Type B pancreatic cell (in vitro differentiated cells): ENCODE data around the gene EGFLAM. TPM values are rescaled to one million over a fixed set of nuclear protein-coding genes. Genes with fewer than 3 reads are reported as not detected.

Experiments
- DNase-seq: peaks from one replicate; pipeline ENCODE4 v3.0.0; 2021; ENCODE audit warnings: mixed read lengths; ENCODE audit not compliant: unreplicated experiment; ENCODE audit errors: extremely low spot score
- H3K27ac Mint-ChIP-seq: 2 replicates; pipeline ENCODE4 v1.8.0; 2021; ENCODE audit warnings: mild to moderate bottlenecking, mixed read lengths
- H3K27me3 Mint-ChIP-seq: 2 replicates; pipeline ENCODE4 v1.8.0; 2021; ENCODE audit warnings: mixed read lengths
- H3K36me3 Mint-ChIP-seq: 2 replicates; pipeline ENCODE4 v1.8.0; 2021; ENCODE audit warnings: mixed read lengths
- H3K4me1 Mint-ChIP-seq: one replicate; pipeline ENCODE4 v1.8.0; 2021; ENCODE audit warnings: mixed read lengths; ENCODE audit not compliant: unreplicated experiment
- H3K4me3 Mint-ChIP-seq: 2 replicates; pipeline ENCODE4 v1.8.0; 2021; ENCODE audit warnings: mild to moderate bottlenecking, mixed read lengths
- H3K9me3 Mint-ChIP-seq: 2 replicates; pipeline ENCODE4 v1.8.0; 2021; ENCODE audit warnings: mixed read lengths
- total RNA-seq: library from RNA; stranded (reverse); gene quantifications from 2 replicates; pipeline ENCODE4 v1.2.1, GENCODE V29; 2021; ENCODE audit warnings: low replicate concordance
- TF ChIP-seq, protein P1 (sequence below): fragments of 200-600 bp; sonication (generic); conservative IDR thresholded peaks from 2 replicates; pipeline ENCODE4 v1.5.0; 2021; ENCODE audit warnings: antibody characterized with exemption, mild to moderate bottlenecking

The EGFLAM gene
- total RNA-seq, 1 donor from 2014 or later: 4.8 TPM

DNA sequence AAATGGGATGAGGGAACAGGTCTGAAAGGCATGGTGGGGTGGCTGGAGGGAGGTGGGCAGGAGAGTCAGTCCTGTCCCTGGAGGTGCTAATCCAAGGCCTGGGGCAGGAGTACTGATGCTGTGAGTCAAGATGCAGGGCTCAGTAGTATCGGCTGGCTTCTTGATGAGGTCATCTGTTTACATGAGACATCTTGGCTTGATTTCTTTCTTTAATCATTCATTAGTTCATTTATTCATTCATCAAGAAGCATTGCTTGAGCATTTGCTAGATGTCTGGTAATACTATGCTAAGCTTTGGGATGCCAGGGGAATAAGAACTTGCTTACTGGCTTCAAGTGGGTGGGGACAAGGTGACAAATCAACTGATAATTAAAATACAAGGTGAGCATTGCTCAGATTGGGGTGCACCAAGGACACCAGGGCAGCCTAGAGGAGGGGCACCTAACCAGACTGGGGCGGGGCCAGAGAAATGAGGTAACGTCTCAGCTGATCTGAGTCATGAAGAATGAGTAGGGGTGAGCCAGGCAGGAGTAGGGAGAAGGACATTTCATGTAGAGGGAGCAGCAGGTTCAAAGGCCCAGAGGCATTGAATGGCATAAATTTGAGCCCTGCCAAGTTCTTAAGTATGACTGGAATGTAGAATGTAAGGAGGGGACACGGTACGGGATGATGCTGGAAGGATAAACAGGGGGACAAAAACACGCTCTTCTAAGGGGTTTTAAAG lies 88.8 kb downstream of the EGFLAM start:
- TF ChIP-seq, protein P1, sequence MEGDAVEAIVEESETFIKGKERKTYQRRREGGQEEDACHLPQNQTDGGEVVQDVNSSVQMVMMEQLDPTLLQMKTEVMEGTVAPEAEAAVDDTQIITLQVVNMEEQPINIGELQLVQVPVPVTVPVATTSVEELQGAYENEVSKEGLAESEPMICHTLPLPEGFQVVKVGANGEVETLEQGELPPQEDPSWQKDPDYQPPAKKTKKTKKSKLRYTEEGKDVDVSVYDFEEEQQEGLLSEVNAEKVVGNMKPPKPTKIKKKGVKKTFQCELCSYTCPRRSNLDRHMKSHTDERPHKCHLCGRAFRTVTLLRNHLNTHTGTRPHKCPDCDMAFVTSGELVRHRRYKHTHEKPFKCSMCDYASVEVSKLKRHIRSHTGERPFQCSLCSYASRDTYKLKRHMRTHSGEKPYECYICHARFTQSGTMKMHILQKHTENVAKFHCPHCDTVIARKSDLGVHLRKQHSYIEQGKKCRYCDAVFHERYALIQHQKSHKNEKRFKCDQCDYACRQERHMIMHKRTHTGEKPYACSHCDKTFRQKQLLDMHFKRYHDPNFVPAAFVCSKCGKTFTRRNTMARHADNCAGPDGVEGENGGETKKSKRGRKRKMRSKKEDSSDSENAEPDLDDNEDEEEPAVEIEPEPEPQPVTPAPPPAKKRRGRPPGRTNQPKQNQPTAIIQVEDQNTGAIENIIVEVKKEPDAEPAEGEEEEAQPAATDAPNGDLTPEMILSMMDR: no peak
- H3K4me3 Mint-ChIP-seq: no peak overlapping the region
- H3K36me3 Mint-ChIP-seq: no peaks in the 10 kb centered on the region
- no peak overlapping the region for H3K27ac Mint-ChIP-seq
- no peaks in the 10 kb centered on the region for H3K9me3 Mint-ChIP-seq
- no peaks in the 10 kb centered on the region for H3K4me1 Mint-ChIP-seq
- H3K27me3 Mint-ChIP-seq: peaks cover 14% of the 10 kb centered on the region
- DNase-seq: no peak

DNA sequence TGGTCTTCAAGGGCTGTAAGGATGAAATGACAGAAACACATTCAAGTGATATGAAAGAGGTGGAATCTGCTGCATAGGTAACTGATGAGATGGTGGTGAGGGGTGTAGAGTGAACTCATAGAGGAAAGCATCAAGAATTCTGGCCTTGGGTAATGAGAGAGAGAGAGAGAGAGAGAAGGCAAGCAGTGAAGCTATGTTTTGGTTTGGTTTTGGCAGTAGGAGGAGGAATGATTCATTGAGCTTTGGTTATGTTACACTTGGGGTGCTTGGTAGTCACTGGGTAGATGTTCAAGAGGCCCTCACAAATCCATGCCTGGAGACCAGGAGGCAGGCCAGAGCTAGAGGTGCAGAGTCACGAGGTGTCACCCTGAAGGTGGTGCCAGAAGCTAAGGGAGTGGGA lies 89.5 kb downstream of the EGFLAM start:
- H3K27me3 Mint-ChIP-seq: peaks cover 14% of the 10 kb centered on the region
- H3K4me3 Mint-ChIP-seq: no peak overlapping the region
- H3K9me3 Mint-ChIP-seq: no peaks in the 10 kb centered on the region
- TF ChIP-seq, protein P1: no peak
- H3K4me1 Mint-ChIP-seq: no peaks in the 10 kb centered on the region
- H3K27ac Mint-ChIP-seq: no peak overlapping the region
- DNase-seq: no peak
- H3K36me3 Mint-ChIP-seq: no peaks in the 10 kb centered on the region

DNA sequence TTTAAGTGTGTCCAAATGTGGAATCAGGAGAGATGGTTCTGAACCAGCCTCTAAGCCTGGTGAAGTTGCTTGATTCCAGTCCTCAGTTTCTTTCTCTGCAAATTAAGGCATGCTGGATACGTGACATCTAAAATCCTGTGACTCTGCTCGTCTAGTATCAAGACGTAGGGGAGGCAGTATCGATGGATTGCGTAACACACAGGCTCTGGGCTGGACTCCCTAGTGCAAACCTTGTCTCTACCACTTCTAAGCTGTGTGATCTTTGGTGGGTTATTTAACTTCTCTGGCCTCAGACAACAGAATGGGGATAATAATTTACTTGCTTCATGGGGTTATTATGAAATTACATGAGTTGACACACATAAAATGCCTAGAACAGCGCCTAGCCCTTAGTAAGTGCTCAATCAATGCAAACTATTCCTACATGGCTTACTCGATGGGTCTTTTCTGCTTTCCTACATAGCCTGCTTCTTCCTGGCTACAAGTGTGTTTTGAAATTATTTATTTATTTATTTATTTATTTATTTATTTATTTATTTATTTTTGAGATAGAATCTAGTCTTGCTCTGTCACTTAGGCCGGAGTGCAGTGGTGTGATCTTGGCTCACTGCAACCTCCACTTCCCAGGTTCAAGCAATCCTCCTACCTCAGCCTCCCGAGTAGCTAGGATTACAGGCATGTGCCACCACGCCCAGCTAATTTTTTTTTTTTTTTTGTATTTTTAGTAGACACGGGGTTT lies 102.1 kb downstream of the EGFLAM start:
- H3K4me3 Mint-ChIP-seq: no peak overlapping the region
- no peaks in the 10 kb centered on the region for H3K36me3 Mint-ChIP-seq
- no peak overlapping the region for H3K27ac Mint-ChIP-seq
- TF ChIP-seq, protein P1: no peak
- no peaks in the 10 kb centered on the region for H3K9me3 Mint-ChIP-seq
- no peak for DNase-seq
- peaks cover 5% of the 10 kb centered on the region for H3K4me1 Mint-ChIP-seq
- no peaks in the 10 kb centered on the region for H3K27me3 Mint-ChIP-seq

DNA sequence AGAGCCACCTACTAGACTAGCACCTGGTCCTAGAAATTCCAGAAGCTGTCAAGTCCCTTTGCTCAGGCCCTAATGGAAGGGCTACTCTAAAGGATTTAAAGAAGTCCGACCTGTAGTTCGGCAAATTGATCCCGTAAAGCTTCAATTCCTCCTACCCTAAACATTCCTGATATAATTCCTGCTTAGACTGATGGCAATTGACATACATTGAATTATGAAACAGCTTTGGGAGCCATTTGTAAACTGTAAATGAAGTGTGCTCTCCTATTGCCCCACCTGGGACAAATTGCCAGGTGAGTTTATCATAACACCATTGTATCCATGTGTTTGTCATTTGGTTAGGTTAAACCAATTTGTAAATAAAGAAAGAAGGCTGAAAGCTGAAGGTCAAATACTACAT lies 104.4 kb downstream of the EGFLAM start:
- TF ChIP-seq, protein P1: no peak
- H3K9me3 Mint-ChIP-seq: no peaks in the 10 kb centered on the region
- H3K4me1 Mint-ChIP-seq: no peaks in the 10 kb centered on the region
- no peak for DNase-seq
- no peaks in the 10 kb centered on the region for H3K36me3 Mint-ChIP-seq
- no peaks in the 10 kb centered on the region for H3K27me3 Mint-ChIP-seq
- H3K27ac Mint-ChIP-seq: no peak overlapping the region
- no peak overlapping the region for H3K4me3 Mint-ChIP-seq

DNA sequence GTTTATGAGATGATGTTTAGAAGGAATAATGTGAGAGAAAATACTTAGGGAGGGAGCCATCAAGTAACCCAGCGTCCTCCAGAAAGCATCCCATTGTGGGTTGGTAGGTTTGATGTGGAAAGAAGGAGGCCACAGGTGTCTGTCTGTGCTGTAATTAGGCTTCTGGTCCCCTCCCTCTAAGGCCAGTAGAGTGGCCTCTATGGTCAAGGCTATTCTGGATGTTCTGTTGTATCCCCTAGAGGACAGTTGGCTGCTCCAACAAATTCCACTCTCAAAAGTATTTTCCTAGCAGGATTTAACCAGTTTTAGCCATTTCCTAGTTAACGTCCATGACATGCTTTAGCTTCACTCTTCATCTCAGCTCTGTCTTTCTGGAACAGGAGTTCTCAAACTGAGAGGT lies 106.5 kb downstream of the EGFLAM start:
- no peaks in the 10 kb centered on the region for H3K4me1 Mint-ChIP-seq
- H3K4me3 Mint-ChIP-seq: no peak overlapping the region
- TF ChIP-seq, protein P1: no peak
- no peak for DNase-seq
- H3K27me3 Mint-ChIP-seq: no peaks in the 10 kb centered on the region
- no peaks in the 10 kb centered on the region for H3K9me3 Mint-ChIP-seq
- H3K36me3 Mint-ChIP-seq: no peaks in the 10 kb centered on the region
- H3K27ac Mint-ChIP-seq: no peak overlapping the region
